MM.1S (cell line): ENCODE data around the gene SYNPO2.
"Not testable (repeated sequence)": the region's sequence is repeated elsewhere in the genome, so short reads cannot be mapped to it uniquely, and the experiment has no call there.

Experiments
- DNase-seq: peaks from one replicate; pipeline ENCODE4 v3.0.0-alpha.2; 2015
- H2AFZ ChIP-seq: fragments of 300-600 bp; sonication (generic); 2 replicates; pipeline ENCODE4 v1.6.0; 2016; ENCODE audit warnings: antibody characterized with exemption, low read length
- H3F3A ChIP-seq: fragments of 300-600 bp; sonication (generic); 2 replicates; pipeline ENCODE4 v1.6.1; 2016; ENCODE audit warnings: mild to moderate bottlenecking, antibody characterized with exemption, low read length, moderate library complexity, mixed read lengths; ENCODE audit not compliant: insufficient read depth
- H3K27ac ChIP-seq: fragments of 300-600 bp; sonication (generic); 2 replicates; pipeline ENCODE4 v1.5.1; 2016; ENCODE audit warnings: mild to moderate bottlenecking, low read length
- H3K27me3 ChIP-seq: fragments of 300-600 bp; sonication (generic); replicated peaks from 2 replicates; pipeline ENCODE4 v1.6.0; 2016; ENCODE audit warnings: low read length; ENCODE audit not compliant: insufficient read depth
- H3K36me3 ChIP-seq: fragments of 300-600 bp; sonication (generic); replicated peaks from 2 replicates; pipeline ENCODE4 v1.6.1; 2016; ENCODE audit warnings: mild to moderate bottlenecking, low read length, mixed read lengths; ENCODE audit not compliant: insufficient read depth
- H3K4me1 ChIP-seq: fragments of 300-600 bp; sonication (generic); 2 replicates; pipeline ENCODE4 v1.6.1; 2016; ENCODE audit warnings: low read length, mixed read lengths
- H3K4me2 ChIP-seq: fragments of 300-600 bp; sonication (generic); 2 replicates; pipeline ENCODE4 v1.6.0; 2016; ENCODE audit warnings: low read depth, low read length
- H3K4me3 ChIP-seq: fragments of 300-600 bp; sonication (generic); 2 replicates; pipeline ENCODE4 v1.5.1; 2016; ENCODE audit warnings: low read length, mixed read lengths
- H3K79me2 ChIP-seq: fragments of 300-600 bp; sonication (generic); 2 replicates; pipeline ENCODE4 v1.6.1; 2016; ENCODE audit warnings: mixed run types, low read length, mixed read lengths
- H3K9ac ChIP-seq: fragments of 300-600 bp; sonication (generic); 2 replicates; pipeline ENCODE4 v1.6.1; 2016; ENCODE audit warnings: low read length, mixed read lengths
- H3K9me2 ChIP-seq: fragments of 300-600 bp; sonication (generic); replicated peaks from 2 replicates; pipeline ENCODE4 v1.6.1; 2016; ENCODE audit warnings: mild to moderate bottlenecking, low read length, mixed read lengths; ENCODE audit not compliant: insufficient read depth
- H3K9me3 ChIP-seq: fragments of 300-600 bp; sonication (generic); replicated peaks from 2 replicates; pipeline ENCODE4 v1.6.1; 2016; ENCODE audit warnings: mild to moderate bottlenecking, low read length, mixed read lengths; ENCODE audit not compliant: insufficient read depth
- H4K20me1 ChIP-seq: fragments of 300-600 bp; sonication (generic); 2 replicates; pipeline ENCODE4 v1.6.1; 2016; ENCODE audit warnings: mild to moderate bottlenecking, low read length, moderate library complexity, mixed read lengths; ENCODE audit not compliant: insufficient read depth
- EZH2 ChIP-seq: fragments of 300-600 bp; sonication (generic); optimal IDR thresholded peaks from 2 replicates; pipeline ENCODE3; 2017; ENCODE audit warnings: low read depth, mild to moderate bottlenecking, antibody characterized with exemption, low read length, mixed read lengths
- EZH2phosphoT487 ChIP-seq: fragments of 300-600 bp; sonication (generic); IDR thresholded peaks from 2 replicates; pipeline ENCODE4 v1.6.1; 2018; ENCODE audit warnings: antibody characterized with exemption, low read length
- TF ChIP-seq, protein P1 (sequence below): fragments of 300-600 bp; sonication (generic); IDR thresholded peaks from 2 replicates; pipeline ENCODE4 v1.5.1; 2016; ENCODE audit warnings: antibody characterized with exemption, low read length, mixed read lengths

The SYNPO2 gene

GRCh38 chr4:119041951-119042560 is 153.4 kb downstream of the SYNPO2 start:
- no peaks in the 10 kb centered on the region for H3K27me3 ChIP-seq
- H3K4me1 ChIP-seq, result peaks cover 8% of the 10 kb centered on the region
- no peak for TF ChIP-seq EZH2phosphoT487
- TF ChIP-seq, protein P1, sequence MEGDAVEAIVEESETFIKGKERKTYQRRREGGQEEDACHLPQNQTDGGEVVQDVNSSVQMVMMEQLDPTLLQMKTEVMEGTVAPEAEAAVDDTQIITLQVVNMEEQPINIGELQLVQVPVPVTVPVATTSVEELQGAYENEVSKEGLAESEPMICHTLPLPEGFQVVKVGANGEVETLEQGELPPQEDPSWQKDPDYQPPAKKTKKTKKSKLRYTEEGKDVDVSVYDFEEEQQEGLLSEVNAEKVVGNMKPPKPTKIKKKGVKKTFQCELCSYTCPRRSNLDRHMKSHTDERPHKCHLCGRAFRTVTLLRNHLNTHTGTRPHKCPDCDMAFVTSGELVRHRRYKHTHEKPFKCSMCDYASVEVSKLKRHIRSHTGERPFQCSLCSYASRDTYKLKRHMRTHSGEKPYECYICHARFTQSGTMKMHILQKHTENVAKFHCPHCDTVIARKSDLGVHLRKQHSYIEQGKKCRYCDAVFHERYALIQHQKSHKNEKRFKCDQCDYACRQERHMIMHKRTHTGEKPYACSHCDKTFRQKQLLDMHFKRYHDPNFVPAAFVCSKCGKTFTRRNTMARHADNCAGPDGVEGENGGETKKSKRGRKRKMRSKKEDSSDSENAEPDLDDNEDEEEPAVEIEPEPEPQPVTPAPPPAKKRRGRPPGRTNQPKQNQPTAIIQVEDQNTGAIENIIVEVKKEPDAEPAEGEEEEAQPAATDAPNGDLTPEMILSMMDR, result peak; percentile 67
- peak overlapping the region; percentile 46; the same call in 1 of the 2 replicates for H2AFZ ChIP-seq
- no peak overlapping the region for H3K9ac ChIP-seq
- peak; percentile 64 for DNase-seq
- no peak overlapping the region for H3K4me3 ChIP-seq
- H3K36me3 ChIP-seq, result no peaks in the 10 kb centered on the region
- H3F3A ChIP-seq, result no peaks in the 10 kb centered on the region
- H3K9me3 ChIP-seq, result no peaks in the 10 kb centered on the region
- no peak overlapping the region for H3K4me2 ChIP-seq
- H4K20me1 ChIP-seq, result no peaks in the 10 kb centered on the region
- H3K79me2 ChIP-seq, result no peaks in the 10 kb centered on the region
- no peak overlapping the region for H3K27ac ChIP-seq
- no peaks in the 10 kb centered on the region for H3K9me2 ChIP-seq

DNA sequence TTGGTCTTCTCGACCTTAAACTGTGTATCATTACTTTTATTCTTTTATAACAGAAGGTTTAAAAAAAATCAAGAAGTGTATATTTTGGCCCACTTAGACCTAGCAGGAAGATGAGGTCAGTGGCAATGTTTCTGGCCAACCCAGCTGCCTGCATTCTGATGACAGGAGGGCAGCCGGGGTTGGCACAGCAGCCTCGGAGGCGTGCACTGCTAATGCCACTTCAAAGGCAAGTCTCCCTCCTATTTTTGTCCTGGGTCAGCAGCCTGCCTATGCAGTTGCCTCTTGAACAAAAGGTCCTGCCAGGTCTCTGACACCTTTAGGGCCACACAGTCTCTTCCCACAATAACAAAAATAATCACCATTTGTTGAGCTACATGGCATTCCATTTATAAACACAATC is 157.6 kb downstream of the SYNPO2 start:
- no peaks in the 10 kb centered on the region for H3K36me3 ChIP-seq
- no peaks in the 10 kb centered on the region for H3K9me2 ChIP-seq
- no peaks in the 10 kb centered on the region for H3K9me3 ChIP-seq
- no peak overlapping the region for H3K27ac ChIP-seq
- H3K4me2 ChIP-seq, result peak overlapping the region; percentile 0; the same call in 1 of the 2 replicates
- H3K4me3 ChIP-seq, result no peak overlapping the region
- peaks cover 8% of the 10 kb centered on the region for H3K4me1 ChIP-seq
- no peaks in the 10 kb centered on the region for H3F3A ChIP-seq
- DNase-seq, result peak; percentile 83
- H4K20me1 ChIP-seq, result no peaks in the 10 kb centered on the region
- H2AFZ ChIP-seq, result no peak overlapping the region
- no peaks in the 10 kb centered on the region for H3K79me2 ChIP-seq
- no peak overlapping the region for H3K9ac ChIP-seq
- H3K27me3 ChIP-seq, result no peaks in the 10 kb centered on the region
- TF ChIP-seq, protein P1, result no peak
- no peak for TF ChIP-seq EZH2phosphoT487

DNA sequence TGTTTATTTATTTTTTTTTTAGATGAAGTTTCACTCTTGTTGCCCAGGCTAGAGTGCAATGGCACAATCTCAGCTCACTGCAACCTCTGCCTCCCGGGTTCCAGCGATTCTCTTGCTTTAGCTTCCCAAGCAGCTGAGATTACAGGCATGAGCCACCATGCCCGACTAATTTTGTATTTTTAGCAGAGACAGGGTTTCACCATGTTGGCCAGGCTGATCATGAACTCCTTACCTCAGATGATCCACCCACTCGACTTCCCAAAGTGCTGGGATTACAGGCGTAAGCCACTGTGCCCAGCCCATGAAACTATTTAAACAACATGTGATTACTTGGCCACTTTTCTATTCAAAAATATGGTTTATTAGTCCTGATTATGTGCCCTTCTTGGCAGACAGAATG is 158.4 kb downstream of the SYNPO2 start:
- H3K27me3 ChIP-seq, H4K20me1 ChIP-seq, H3F3A ChIP-seq, H3K4me1 ChIP-seq, H3K9me3 ChIP-seq, DNase-seq, H3K4me3 ChIP-seq, H3K36me3 ChIP-seq, H3K9me2 ChIP-seq, H3K9ac ChIP-seq, H2AFZ ChIP-seq, H3K4me2 ChIP-seq, H3K79me2 ChIP-seq, H3K27ac ChIP-seq: not testable (repeated sequence)

- H3K9ac ChIP-seq, result no peak overlapping the region
- DNase-seq, result no peak
- no peaks in the 10 kb centered on the region for H3F3A ChIP-seq
- H3K4me1 ChIP-seq, result peaks cover 8% of the 10 kb centered on the region
- H3K27ac ChIP-seq, result no peak overlapping the region
- H3K9me3 ChIP-seq, result no peaks in the 10 kb centered on the region
- no peaks in the 10 kb centered on the region for H3K36me3 ChIP-seq
- H2AFZ ChIP-seq, result no peak overlapping the region
- no peaks in the 10 kb centered on the region for H4K20me1 ChIP-seq
- no peaks in the 10 kb centered on the region for H3K9me2 ChIP-seq
- H3K4me2 ChIP-seq, result no peak overlapping the region
- H3K4me3 ChIP-seq, result no peak overlapping the region
- no peaks in the 10 kb centered on the region for H3K79me2 ChIP-seq
- no peaks in the 10 kb centered on the region for H3K27me3 ChIP-seq
- no peak for TF ChIP-seq EZH2
- TF ChIP-seq, protein P1, result no peak
- TF ChIP-seq EZH2phosphoT487, result no peak
These were observed 159.8 kb downstream of the SYNPO2 start for GRCh38 chr4:119048446-119048845.
